AG04449 (cell line): ENCODE results near the gene NR6A1.
A peak's percentile ranks its signal among the peaks of the same experiment; 100 is the strongest.

Experiments used
- CTCF ChIA-PET: fragments of 350-600 bp; formaldehyde crosslinking; extraction: SDS; loops from one replicate; lab custom pipeline; 2021; ENCODE audit warnings: antibody characterized with exemption; lab: Yijun Ruan, JAX
- POLR2A ChIA-PET: fragments of 400-600, 350-600 bp; formaldehyde crosslinking; extraction: SDS; loops from one replicate; lab custom pipeline; 2020; ENCODE audit warnings: antibody characterized with exemption, inconsistent platforms; lab: Yijun Ruan, JAX
- DNase-seq: peaks from one replicate; pipeline ENCODE4 v3.0.0-alpha.2; 2010; ENCODE audit warnings: low read depth, low spot score
- H3K4me3 ChIP-seq: 2 replicates; pipeline ENCODE4 v1.5.1; 2011; ENCODE audit warnings: low read depth, mild to moderate bottlenecking, control low read depth, low read length
- TF ChIP-seq, protein P1 (sequence below): IDR thresholded peaks from one replicate; pipeline ENCODE4 v1.5.1; 2011; ENCODE audit warnings: mild to moderate bottlenecking, moderate library complexity, low read length, control low read depth, inconsistent platforms; ENCODE audit not compliant: insufficient read depth; ENCODE audit errors: missing control alignments

NR6A1 gene

DNA sequence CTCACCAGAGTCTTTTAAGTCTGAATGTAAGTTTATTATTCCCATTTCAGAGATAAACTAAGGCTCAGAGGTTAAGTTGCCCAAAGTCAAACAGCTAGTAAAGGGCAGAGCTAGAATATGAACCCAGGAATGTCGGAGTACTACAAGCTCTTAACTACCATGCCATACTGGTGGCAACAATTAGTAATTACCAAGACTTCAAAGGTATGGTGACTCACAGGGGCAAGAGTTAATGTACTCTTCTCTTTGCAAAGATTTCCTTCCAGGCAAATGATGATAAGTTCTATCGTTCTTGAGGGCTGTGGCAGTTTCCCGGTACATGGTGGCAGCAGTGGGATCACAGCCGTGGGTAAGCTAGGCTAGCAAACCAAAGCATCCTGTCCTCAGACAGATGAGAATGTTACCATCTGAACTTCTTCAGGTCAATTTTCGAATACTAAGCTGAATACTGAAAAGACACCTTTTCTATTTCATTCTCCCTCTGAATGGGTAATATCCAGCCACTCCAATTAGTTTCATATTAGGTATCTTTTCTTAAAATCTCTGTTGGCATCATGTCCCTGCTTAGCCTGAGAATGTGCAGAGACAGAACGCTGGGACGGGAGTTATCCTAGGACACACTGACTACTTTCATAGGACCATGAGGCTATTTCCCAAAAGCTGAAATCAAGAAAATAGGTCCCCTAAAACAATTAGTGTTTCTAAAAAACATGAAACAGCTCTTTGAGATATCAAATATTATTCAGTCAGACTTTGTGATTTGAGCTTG, 147.0 kb downstream of the NR6A1 start:
- ChIA-PET CTCF (interaction anchor here (0.8 to 9.0 kb wide), 9 partner anchors 8 to 150 kb away, joined by 3 to 82 read pairs (median 7); no protein-coding TSS in a partner anchor), POLR2A (no interaction called here)

GRCh38 chr9:124622882-124623281, 148.2 kb downstream of the NR6A1 start:
- CTCF ChIA-PET, result interaction anchor here (0.6 to 6.9 kb wide), 8 partner anchors 8 to 149 kb away, joined by 3 to 50 read pairs (median 4); partner anchors contain the start of gene NR6A1
- DNase-seq, result no peak
- TF ChIP-seq, protein P1, sequence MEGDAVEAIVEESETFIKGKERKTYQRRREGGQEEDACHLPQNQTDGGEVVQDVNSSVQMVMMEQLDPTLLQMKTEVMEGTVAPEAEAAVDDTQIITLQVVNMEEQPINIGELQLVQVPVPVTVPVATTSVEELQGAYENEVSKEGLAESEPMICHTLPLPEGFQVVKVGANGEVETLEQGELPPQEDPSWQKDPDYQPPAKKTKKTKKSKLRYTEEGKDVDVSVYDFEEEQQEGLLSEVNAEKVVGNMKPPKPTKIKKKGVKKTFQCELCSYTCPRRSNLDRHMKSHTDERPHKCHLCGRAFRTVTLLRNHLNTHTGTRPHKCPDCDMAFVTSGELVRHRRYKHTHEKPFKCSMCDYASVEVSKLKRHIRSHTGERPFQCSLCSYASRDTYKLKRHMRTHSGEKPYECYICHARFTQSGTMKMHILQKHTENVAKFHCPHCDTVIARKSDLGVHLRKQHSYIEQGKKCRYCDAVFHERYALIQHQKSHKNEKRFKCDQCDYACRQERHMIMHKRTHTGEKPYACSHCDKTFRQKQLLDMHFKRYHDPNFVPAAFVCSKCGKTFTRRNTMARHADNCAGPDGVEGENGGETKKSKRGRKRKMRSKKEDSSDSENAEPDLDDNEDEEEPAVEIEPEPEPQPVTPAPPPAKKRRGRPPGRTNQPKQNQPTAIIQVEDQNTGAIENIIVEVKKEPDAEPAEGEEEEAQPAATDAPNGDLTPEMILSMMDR, result no peak
- POLR2A ChIA-PET, result interaction anchor here (0.6 kb wide), 1 partner anchor 35 kb away, joined by 3 read pairs; no protein-coding TSS in a partner anchor
- H3K4me3 ChIP-seq, result no peak overlapping the region

More for the DNA sequence above, 147.0 kb downstream of the NR6A1 start:
- no peak for DNase-seq
- TF ChIP-seq, protein P1, result no peak
- H3K4me3 ChIP-seq, result no peak overlapping the region

DNA sequence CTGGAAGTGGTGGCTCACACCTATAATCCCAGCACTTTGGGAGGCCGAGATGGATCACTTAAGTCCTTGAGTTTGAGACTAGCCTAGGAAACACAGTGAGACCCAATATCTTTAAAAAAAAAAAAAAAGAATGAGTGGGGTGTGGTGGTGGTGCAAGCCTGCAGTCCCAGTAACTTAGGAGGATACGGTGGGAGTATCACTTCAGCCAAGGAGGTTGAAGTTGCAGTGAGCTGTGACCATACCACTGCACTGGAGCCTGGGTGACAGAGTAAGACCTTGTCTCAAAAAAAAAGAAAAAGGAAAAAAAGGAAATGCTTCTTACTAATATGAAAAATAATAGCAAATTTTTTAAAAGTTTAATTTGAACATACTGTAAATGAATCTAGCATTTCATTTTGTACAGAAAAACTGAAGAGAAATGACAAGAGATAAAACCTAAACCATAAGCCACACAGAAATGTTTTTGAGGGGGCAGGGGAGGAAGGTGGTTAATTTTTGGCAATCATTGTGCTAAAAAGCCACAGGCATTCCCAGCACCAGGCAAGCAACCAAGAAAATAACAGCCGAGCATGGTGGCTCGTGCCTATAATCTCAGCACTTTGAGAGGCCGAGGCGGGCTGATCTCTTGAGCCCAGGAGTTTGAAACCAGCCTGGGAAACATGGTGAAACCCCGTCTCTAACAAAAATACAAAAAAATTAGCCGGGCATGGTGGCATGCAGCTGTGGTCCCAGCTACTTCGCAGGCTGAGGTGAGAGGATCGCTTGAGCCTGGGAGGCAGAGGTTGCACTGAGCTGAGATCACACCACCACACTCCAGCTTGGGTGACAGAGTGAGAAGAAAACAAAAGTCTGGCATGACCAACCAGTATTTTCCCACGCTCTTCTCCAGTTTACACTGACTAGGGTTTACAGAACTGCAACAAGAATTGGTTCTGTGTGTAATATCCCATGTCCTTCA, 149.5 kb downstream of the NR6A1 start:
- no peak for DNase-seq
- ChIA-PET CTCF (interaction anchor here (0.9 to 6.9 kb wide), 6 partner anchors 10 to 150 kb away, joined by 3 to 50 read pairs (median 5); partner anchors contain the start of gene NR6A1), POLR2A (no interaction called here)
- TF ChIP-seq, protein P1, result no peak
- no peak overlapping the region for H3K4me3 ChIP-seq

GRCh38 chr9:124618476-124618875, 152.6 kb downstream of the NR6A1 start:
- no peak overlapping the region for H3K4me3 ChIP-seq
- CTCF ChIA-PET, result interaction anchor here (0.6 to 10.7 kb wide), 30 partner anchors 9 to 159 kb away, joined by 3 to 395 read pairs (median 16); partner anchors contain the start of gene NR6A1
- POLR2A ChIA-PET, result no interaction called here

DNA sequence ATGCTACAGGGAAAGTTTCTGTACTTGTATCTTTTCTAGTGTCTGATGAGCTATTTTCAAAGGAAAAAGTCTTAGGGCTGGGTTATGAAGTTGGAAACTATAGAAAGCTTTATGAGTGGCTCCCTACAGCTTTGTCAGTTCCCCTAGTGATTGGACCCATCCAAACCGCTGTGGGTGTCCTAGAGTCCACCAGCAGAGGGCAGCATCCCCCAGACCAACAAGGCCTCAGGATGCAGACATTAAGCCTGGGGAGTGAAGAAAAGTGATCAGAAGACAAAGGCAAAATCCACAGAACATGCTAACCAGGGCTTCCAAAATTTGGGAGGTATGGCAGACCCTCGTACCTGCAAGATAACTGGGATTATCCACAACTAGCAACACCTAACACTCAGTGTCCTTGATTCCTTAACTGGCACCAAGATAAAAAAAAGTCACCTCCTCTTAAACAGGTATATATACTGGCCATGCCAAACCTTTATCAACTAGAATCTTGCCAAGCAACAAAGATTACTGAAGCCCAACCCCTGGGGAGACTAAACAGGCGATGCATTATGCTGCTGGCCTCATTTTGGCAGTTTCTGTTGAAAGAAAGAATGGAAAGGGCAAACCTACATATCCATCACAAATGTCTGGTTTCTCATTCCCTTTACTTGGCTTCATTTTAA, 153.5 kb downstream of the NR6A1 start:
- CTCF ChIA-PET, result interaction anchor here (0.6 to 10.7 kb wide), 62 partner anchors 10 to 235 kb away, joined by 3 to 395 read pairs (median 6); partner anchors contain the start of gene NR6A1
- POLR2A ChIA-PET, result interaction anchor here (1.0 kb wide), 1 partner anchor 41 kb away, joined by 4 read pairs; no protein-coding TSS in a partner anchor
- DNase-seq, result no peak
- H3K4me3 ChIP-seq, result no peak overlapping the region
- TF ChIP-seq, protein P1, result peak; percentile 88

More at GRCh38 chr9:124618476-124618875, 152.6 kb downstream of the NR6A1 start:
- no peak for DNase-seq
- TF ChIP-seq, protein P1, result no peak
